HG03354 (cell line): ENCODE results near the gene SEZ6.

Experiments used
- ATAC-seq: cut with Tn5 transposase; IDR thresholded peaks from one replicate; pipeline ENCODE4 v1.9.1; 2021; ENCODE audit warnings: mild to moderate bottlenecking; ENCODE audit not compliant: unreplicated experiment, poor library complexity, severe bottlenecking

Gene SEZ6

GRCh38 chr17:29007860-29008455 lies 2.1 kb upstream of the SEZ6 start:
- no peak for ATAC-seq

DNA sequence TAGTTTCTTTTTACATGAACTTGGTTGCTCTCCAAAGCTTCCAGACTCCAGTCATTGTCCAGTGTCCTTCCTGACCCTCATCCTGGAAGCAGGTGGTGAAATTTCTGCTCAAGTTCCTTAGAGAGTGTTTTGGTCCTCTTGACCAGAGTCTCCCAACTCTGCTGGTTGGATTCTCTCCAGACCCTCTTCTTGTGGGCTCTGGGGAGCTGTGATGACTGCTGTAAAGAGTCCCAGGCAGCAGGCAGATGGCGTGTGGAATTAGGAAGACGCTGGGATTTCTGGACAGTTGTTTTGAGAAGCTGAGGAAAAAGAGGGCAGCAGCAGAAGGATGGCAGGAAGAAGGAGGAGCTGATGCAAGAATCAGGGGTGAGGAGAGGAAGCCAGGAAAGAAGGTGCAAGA lies 1.6 kb upstream of the SEZ6 start:
- no peak for ATAC-seq

GRCh38 chr17:29004081-29004692 lies 1.6 kb downstream of the SEZ6 start:
- no peak for ATAC-seq

- no peak for ATAC-seq
These were observed 2.5 kb downstream of the SEZ6 start for GRCh38 chr17:29003289-29003688.

DNA sequence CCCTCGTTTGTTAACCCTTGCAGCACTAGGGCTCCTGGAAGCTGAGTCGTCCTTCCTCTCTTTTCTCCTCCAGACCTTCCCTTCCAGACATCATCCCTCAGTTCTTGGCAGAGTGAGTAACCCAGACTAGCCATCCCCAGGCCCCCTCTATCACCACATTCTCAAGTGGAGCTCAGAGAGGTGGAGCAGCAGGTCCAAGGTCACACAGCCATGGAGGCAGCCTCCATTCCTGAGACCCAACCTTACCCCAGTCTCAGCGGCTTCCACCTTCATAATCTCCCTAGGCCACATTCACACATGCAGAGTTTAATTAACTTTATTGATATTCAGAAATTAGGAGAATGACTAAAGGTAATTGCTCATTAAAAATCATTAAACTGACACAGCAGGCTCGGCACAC lies 3.0 kb downstream of the SEZ6 start:
- ATAC-seq: no peak

DNA sequence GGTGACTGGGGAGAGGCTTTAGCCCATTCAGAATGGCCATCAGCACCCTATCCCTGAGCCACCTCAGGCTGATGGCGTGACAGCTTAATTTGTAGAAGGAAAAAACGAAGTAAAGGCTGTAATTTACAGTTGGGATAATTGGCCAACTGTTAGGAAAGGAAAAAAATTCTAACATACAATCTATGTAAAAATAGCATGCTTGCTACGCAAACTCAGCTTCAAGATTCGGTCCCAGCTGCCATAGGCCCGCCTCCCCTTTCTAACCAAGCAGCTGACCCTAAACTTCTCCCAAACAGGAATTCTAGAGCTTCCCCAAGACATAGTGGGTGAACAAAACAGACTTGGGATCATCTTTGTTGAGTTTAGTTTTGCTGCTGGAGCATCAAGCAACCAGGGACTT lies 4.9 kb downstream of the SEZ6 start:
- ATAC-seq: no peak

- ATAC-seq: no peak
These were observed 6.6 kb downstream of the SEZ6 start for GRCh38 chr17:28999206-28999605.

DNA sequence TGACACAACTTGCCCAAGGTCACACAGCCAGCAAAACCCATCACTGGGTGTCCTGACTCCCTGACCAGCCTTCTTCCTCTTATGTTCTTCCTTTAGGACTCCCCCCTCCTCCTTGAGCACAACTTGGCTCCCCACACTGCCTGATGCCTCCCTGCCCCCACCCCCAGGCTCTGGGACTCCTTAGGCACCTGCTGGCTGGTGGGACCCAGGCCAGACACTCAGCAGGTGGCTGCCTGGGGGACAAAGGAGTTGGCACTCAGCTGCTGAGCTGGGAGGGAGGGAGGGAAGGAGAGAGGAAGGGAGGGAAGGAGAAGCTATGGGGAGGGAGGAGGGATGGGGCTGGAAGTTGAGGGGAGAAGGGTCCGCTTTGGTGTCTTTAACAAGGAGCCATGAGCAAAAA lies 8.0 kb downstream of the SEZ6 start:
- no peak for ATAC-seq

DNA sequence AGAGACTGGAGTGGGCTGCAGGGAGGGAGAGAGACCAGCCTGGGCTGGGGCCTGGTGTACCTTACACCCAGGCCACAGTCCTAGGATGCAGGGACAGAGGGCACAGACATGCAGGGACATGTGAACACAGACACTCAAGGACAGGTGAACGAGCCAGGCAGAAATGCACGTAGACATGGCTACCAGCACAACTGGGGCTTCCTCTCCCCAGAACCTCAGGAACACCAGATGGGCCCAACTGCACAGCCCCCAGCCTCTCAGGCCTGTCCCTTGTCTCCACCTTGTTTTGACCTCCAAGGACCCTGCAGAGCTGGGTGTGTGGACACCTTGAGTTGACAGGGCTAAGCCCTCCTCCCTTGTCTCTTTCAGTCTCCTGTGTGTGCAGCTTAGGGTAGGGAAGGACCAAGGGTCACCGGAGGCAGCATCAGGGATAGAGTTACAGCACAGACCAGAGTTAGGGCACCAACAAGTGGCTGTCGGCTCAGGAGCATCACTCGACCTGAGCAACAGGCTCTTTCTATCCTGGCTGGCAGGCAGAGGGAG lies 9.2 kb downstream of the SEZ6 start:
- ATAC-seq: no peak

DNA sequence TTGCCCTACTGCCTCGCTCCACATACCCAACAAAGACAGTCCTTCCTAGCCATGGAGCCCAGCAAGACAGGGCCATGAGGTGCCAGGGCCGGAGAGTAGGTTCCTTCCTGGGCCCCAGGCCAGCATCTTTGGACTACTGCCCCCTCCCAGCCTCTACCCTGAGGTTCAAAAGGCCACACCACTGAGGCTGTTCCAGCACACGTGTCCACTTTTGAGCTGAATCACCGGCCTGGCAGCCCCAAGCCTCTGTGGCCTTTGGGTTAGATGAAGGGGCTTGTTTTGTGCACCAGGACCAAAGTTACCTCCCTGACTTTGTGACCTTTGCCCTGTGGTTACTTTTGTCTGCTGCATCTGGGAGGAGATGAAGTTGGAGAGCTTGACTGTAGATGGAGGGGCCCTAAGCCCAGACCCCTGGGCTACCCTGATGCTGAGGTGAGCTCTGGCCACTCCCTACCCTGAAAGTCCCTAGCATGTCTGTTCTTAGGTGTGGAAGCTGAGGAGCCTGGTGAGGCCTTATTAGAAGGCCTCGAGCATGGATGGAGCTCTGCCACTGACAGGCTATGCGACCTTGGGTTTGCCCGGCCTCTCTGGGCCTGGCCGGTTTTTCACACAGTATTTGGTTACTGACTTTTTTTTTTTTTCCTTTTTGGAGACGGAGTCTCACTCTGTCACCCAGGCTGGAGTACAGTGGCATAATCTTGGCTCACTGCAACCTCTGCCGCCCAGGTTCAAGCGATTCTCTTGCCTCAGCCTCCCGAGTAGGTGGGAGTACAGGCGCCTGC lies 12.0 kb downstream of the SEZ6 start:
- no peak for ATAC-seq

DNA sequence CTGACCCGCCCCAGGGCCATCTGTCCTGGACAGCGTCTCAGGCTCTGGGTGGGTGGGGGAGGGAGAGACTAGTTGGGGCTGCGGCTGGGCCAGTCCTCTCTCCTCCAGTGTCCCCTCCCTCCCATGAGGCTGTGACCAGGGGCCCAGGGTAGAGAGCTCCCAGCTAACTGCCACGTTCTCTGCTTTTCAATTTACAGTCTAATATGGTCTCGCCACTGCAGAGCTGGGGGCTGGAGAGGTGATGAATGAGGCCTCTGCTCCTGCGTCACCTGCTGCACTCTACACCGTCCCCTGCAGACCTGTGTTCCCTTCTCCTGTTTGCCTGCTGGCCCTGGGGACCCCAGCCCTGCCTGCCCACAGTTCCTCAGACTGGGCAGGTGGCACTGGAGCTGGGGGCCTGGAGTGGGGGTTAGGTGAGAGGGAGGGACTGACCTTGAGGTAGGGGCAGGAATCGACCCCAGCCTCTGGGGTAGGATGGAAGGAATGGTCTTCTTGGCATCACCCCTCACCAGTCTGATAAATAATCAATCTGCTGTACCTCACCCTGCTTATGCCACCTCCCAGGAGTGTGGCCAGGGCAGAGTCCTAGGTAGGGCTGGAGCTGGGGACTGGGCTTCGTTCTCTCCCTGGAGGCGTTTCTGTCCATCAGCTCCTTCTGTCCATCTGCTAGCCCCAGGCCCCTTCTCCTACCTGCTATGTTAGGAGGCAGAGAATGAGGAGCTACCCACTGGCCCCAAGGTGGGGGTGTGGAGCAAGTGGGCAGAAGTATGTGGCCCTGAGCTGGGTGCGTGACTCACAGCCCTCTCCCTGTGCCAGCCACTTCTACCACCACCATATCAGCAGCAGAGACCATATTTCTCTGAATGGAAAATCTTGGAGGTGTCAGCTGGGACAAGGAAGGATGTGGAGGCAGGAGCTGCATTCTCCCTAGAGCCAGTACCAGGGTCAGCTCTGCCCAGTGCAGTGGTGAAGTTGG lies 12.9 kb downstream of the SEZ6 start:
- ATAC-seq: no peak

GRCh38 chr17:28992185-28992584 lies 13.6 kb downstream of the SEZ6 start:
- ATAC-seq: no peak

GRCh38 chr17:28991779-28992178 lies 14.1 kb downstream of the SEZ6 start:
- no peak for ATAC-seq

- ATAC-seq: no peak
These were observed 16.8 kb downstream of the SEZ6 start for GRCh38 chr17:28989028-28989427.

DNA sequence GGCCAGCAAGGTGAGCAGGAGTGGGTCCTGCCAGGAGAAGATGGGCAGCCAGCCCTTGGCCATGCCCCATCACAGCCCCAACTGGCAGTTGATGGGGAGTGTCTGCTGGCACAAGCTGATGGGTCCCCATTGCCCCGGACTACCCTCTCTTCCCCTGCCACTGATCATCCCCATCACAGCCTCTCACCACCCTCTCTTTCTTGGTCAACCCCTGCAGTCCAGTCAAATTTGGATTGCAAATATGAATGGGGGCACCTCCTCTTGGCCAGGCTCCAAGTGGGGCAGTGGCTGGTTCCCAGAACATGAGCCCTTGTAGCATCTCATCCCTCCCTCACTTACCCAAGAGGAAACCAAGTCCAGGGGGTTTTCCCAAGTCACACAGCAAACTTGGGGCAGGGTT lies 17.4 kb downstream of the SEZ6 start:
- ATAC-seq: no peak

- ATAC-seq: no peak
These were observed 18.8 kb downstream of the SEZ6 start for GRCh38 chr17:28986714-28987655.

DNA sequence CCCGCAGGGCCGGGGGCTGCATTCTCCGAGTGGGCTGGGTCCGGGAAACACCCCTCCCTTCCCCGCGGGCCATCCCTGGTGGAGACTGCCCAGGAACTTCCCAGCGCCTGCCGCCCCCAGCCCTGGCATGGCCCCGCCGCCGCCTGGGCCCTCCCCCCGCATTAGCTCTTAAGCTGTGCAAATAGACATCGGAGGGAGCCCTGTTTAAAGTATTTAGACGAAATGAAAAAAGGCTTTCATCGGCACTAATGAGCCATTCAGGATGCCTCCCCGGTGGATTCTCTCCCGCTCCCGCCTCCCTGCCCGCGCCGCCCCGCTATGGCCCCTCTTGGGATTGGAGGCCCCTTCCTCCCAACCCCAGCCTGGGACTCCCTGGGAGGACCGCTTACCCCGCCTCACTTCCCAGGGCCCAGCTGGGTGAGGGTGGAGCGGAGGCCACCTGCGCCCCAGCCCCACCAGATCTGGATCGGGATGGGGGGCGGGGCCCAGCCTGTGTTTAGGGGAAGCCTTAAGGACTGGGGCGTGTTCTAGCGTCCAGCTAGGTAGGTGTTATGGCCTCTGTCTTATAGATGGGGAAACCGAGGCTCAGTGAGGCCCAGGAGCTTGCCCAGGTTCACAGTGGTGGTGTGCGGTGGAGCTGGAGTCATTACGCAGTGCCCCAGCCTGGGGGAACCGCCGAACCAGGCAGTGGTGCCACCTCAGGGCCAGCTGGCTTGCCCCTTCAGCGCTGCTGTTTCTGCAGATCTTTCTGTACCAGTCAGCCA lies 19.7 kb downstream of the SEZ6 start:
- no peak for ATAC-seq
